ENCODE measurements around the gene TMEM238L. TPM values are rescaled to one million over a fixed set of nuclear protein-coding genes. Genes with fewer than 3 reads are reported as not detected.

TMEM238L gene
- total RNA-seq, 4 donors from 2014 or later, result not detected

GRCh38 chr17:10756619-10757018 is 47.3 kb downstream of the TMEM238L start:
- Histone ChIP-seq H3K4me3 (no peak overlapping the region), H3K27ac (no peak overlapping the region), H3K4me1 (no peaks in the 10 kb centered on the region), H3K9me3 (no peaks in the 10 kb centered on the region), H3K27me3 (no peaks in the 10 kb centered on the region), H3K36me3 (peaks cover 0 to 3% of the 10 kb centered on the region in 2 donors)
- TF ChIP-seq CTCF (IDR thresholded peaks at IDR 0.05) (no peak), EP300 (IDR thresholded peaks at IDR 0.05) (no peak), POLR2A (IDR thresholded peaks at IDR 0.05) (no peak), POLR2AphosphoS5 (IDR thresholded peaks at IDR 0.05) (no peak)
- WGBS, 2 donors (ENCODE audit: low coverage in 1 of 2), result 82 to 100% methylated on average over 2 of the region's 2 CpGs
- peak; percentile 22 for ATAC-seq

- Histone ChIP-seq H3K36me3 (peaks cover 0 to 3% of the 10 kb centered on the region in 2 donors), H3K4me1 (no peaks in the 10 kb centered on the region), H3K27me3 (no peaks in the 10 kb centered on the region), H3K9me3 (no peaks in the 10 kb centered on the region), H3K4me3 (no peak overlapping the region), H3K27ac (no peak overlapping the region)
- ATAC-seq, result no peak
- 100% methylated on average over 1 of the region's 1 CpG for WGBS, 2 donors (ENCODE audit: low coverage in 1 of 2)
- no peak for TF ChIP-seq POLR2AphosphoS5 (IDR thresholded peaks at IDR 0.05)
- no peak for TF ChIP-seq CTCF (IDR thresholded peaks at IDR 0.05)
- TF ChIP-seq POLR2A (IDR thresholded peaks at IDR 0.05), result no peak
- TF ChIP-seq EP300 (IDR thresholded peaks at IDR 0.05), result no peak
Measured at GRCh38 chr17:10756185-10756584, 47.7 kb downstream of the TMEM238L start.

- Histone ChIP-seq H3K27ac (no peak overlapping the region), H3K9me3 (no peaks in the 10 kb centered on the region), H3K36me3 (no peaks in the 10 kb centered on the region), H3K27me3 (no peaks in the 10 kb centered on the region), H3K4me3 (no peak overlapping the region), H3K4me1 (no peaks in the 10 kb centered on the region)
- 65 to 76% methylated on average over 2 to 3 of the region's 3 CpGs for WGBS, 2 donors (ENCODE audit: low coverage in 1 of 2)
- TF ChIP-seq POLR2A (IDR thresholded peaks at IDR 0.05), result no peak
- no peak for TF ChIP-seq POLR2AphosphoS5 (IDR thresholded peaks at IDR 0.05)
- TF ChIP-seq EP300 (IDR thresholded peaks at IDR 0.05), result no peak
- TF ChIP-seq CTCF (IDR thresholded peaks at IDR 0.05), result no peak
- ATAC-seq, result no peak
Measured at GRCh38 chr17:10755592-10756127, 48.2 kb downstream of the TMEM238L start.

GRCh38 chr17:10754861-10755591 is 48.9 kb downstream of the TMEM238L start:
- WGBS, 2 donors (ENCODE audit: low coverage in 1 of 2), result 39 to 49% methylated on average over 9 to 14 of the region's 14 CpGs
- no peaks in the 10 kb centered on the region for H3K9me3 ChIP-seq

GRCh38 chr17:10754109-10754508 is 49.8 kb downstream of the TMEM238L start:
- 17% methylated on average over 2 of the region's 2 CpGs; no CpG with 5 or more reads in 1 of the 2 donors for WGBS, 2 donors (ENCODE audit: low coverage in 1 of 2)
- Histone ChIP-seq H3K27me3 (no peaks in the 10 kb centered on the region), H3K27ac (no peak overlapping the region), H3K36me3 (no peaks in the 10 kb centered on the region), H3K4me3 (no peak overlapping the region), H3K4me1 (no peaks in the 10 kb centered on the region), H3K9me3 (no peaks in the 10 kb centered on the region)
- TF ChIP-seq POLR2A (IDR thresholded peaks at IDR 0.05) (no peak), POLR2AphosphoS5 (IDR thresholded peaks at IDR 0.05) (no peak), EP300 (IDR thresholded peaks at IDR 0.05) (no peak), CTCF (IDR thresholded peaks at IDR 0.05) (no peak)
- no peak for ATAC-seq

More at GRCh38 chr17:10754861-10755591, 48.9 kb downstream of the TMEM238L start:
- Histone ChIP-seq H3K36me3 (no peaks in the 10 kb centered on the region), H3K27me3 (no peaks in the 10 kb centered on the region), H3K4me3 (no peak overlapping the region), H3K27ac (no peak overlapping the region), H3K4me1 (no peaks in the 10 kb centered on the region)
- TF ChIP-seq EP300 (IDR thresholded peaks at IDR 0.05) (no peak), POLR2AphosphoS5 (IDR thresholded peaks at IDR 0.05) (no peak)
- no peak for ATAC-seq

Data from gastroesophageal sphincter (tissue), 4 donors.